ENCODE measurements around the gene DMXL2.

- TF ChIP-seq CTCF (IDR thresholded peaks at IDR 0.05) (no peak), POLR2AphosphoS5 (IDR thresholded peaks at IDR 0.05; ENCODE audit: insufficient read depth in 1 of 2, low read depth in 1 of 2) (no peak), POLR2A (IDR thresholded peaks at IDR 0.05) (no peak)
Measured at GRCh38 chr15:51613951-51614350, 8.6 kb downstream of the DMXL2 start.
